Brain microvascular endothelial cell (primary cell): ENCODE data around the gene DISP2.

Experiments used
- DNase-seq: peaks from one replicate; pipeline ENCODE4 v3.0.0-alpha.2; 2020
- H3K27ac ChIP-seq: fragments of 250-450 bp; sonication (Bioruptor Pico); 2 replicates; pipeline ENCODE4 v1.5.1; 2020; ENCODE audit warnings: mild to moderate bottlenecking, moderate library complexity
- H3K27me3 ChIP-seq: fragments of 250-450 bp; sonication (Bioruptor Pico); replicated peaks from 2 replicates; pipeline ENCODE4 v1.5.1; 2020; ENCODE audit warnings: mild to moderate bottlenecking
- H3K36me3 ChIP-seq: fragments of 250-450 bp; sonication (Bioruptor Pico); replicated peaks from 2 replicates; pipeline ENCODE4 v1.5.1; 2020; ENCODE audit warnings: mild to moderate bottlenecking
- H3K4me3 ChIP-seq: 2 replicates; pipeline ENCODE4 v1.5.1; 2011; ENCODE audit warnings: low read depth, mild to moderate bottlenecking, control low read depth, low read length, moderate library complexity
- CTCF ChIP-seq: IDR thresholded peaks from 2 replicates; pipeline ENCODE4 v1.5.1; 2011; ENCODE audit warnings: low read depth, mild to moderate bottlenecking, moderate library complexity, low read length, control low read depth, inconsistent platforms; ENCODE audit errors: missing control alignments
- in situ Hi-C: cut with HindIII; loops from 2 replicates; pipeline ENCODE4 v1.10.0; 2017; ENCODE audit warnings: low sequenced_read_pairs, low pct_ligation_motif_present

DISP2 gene

GRCh38 chr15:40346579-40347558, 11.2 kb upstream of the DISP2 start:
- DNase-seq = no peak
- H3K27ac ChIP-seq = no peak overlapping the region
- no peaks in the 10 kb centered on the region for H3K36me3 ChIP-seq
- no peak for TF ChIP-seq CTCF
- H3K4me3 ChIP-seq = no peak overlapping the region
- H3K27me3 ChIP-seq = no peaks in the 10 kb centered on the region
- in situ Hi-C loops = no loop called here

GRCh38 chr15:40347559-40348473, 10.2 kb upstream of the DISP2 start:
- DNase-seq = no peak
- H3K36me3 ChIP-seq = no peaks in the 10 kb centered on the region
- no peak for TF ChIP-seq CTCF
- no peak overlapping the region for H3K27ac ChIP-seq
- H3K4me3 ChIP-seq = no peak overlapping the region
- in situ Hi-C loops = no loop called here
- no peaks in the 10 kb centered on the region for H3K27me3 ChIP-seq

- Histone ChIP-seq H3K4me3 (no peak overlapping the region), H3K36me3 (no peaks in the 10 kb centered on the region), H3K27me3 (no peaks in the 10 kb centered on the region), H3K27ac (no peak overlapping the region)
- in situ Hi-C loops = no loop called here
- no peak for TF ChIP-seq CTCF
- DNase-seq = no peak
These were observed 9.5 kb upstream of the DISP2 start for GRCh38 chr15:40348474-40348870.

GRCh38 chr15:40349163-40349562, 8.9 kb upstream of the DISP2 start:
- in situ Hi-C loops = no loop called here
- H3K27me3 ChIP-seq = no peaks in the 10 kb centered on the region
- H3K27ac ChIP-seq = no peak overlapping the region
- TF ChIP-seq CTCF = no peak
- no peaks in the 10 kb centered on the region for H3K36me3 ChIP-seq
- H3K4me3 ChIP-seq = no peak overlapping the region
- DNase-seq = no peak

- in situ Hi-C loops = no loop called here
- Histone ChIP-seq H3K27me3 (no peaks in the 10 kb centered on the region), H3K36me3 (no peaks in the 10 kb centered on the region), H3K27ac (no peak overlapping the region), H3K4me3 (no peak overlapping the region)
- no peak for DNase-seq
- TF ChIP-seq CTCF = no peak
These were observed 5.6 kb upstream of the DISP2 start for GRCh38 chr15:40352281-40352901.
